BLaER1 treated with 17β-estradiol and CSF1 and Interleukin-3, amounts not matched to agents 10 nM and 100 nM (cell line): ENCODE results near the gene TFEB.

ENCODE experiments used
- H3K27ac ChIP-seq, 11 experiments: shearing (Covaris generic); formaldehyde crosslinking; 2 replicates each; pipeline ENCODE4 v1.8.1; 2022
- H3K27me3 ChIP-seq, 11 experiments: shearing (Covaris generic); formaldehyde crosslinking; 2 replicates each; pipeline ENCODE4 v1.8.1; 2022
- H3K36me3 ChIP-seq, 11 experiments: shearing (Covaris generic); formaldehyde crosslinking; 2 replicates each; pipeline ENCODE4 v1.8.1; 2022
- H3K4me1 ChIP-seq, 10 experiments: shearing (Covaris generic); formaldehyde crosslinking; 2 replicates each; pipeline ENCODE4 v1.8.1; 2022
- H3K4me2 ChIP-seq, 11 experiments: shearing (Covaris generic); formaldehyde crosslinking; 2 replicates each; pipeline ENCODE4 v1.8.1; 2022
- H3K4me3 ChIP-seq, 10 experiments: shearing (Covaris generic); formaldehyde crosslinking; 2 replicates each; pipeline ENCODE4 v1.8.1; 2022
- H3K9ac ChIP-seq, 11 experiments: shearing (Covaris generic); formaldehyde crosslinking; 2 replicates each; pipeline ENCODE4 v1.8.1; 2022
- H3K9me3 ChIP-seq, 11 experiments: shearing (Covaris generic); formaldehyde crosslinking; replicated peaks in 1 of 11; 2 replicates each; pipeline ENCODE4 v1.8.1; 2022
- H4K20me1 ChIP-seq, 11 experiments: shearing (Covaris generic); formaldehyde crosslinking; 2 replicates each; pipeline ENCODE4 v1.8.1; 2022
- Cebpa-rat ChIP-seq, 11 experiments: shearing (Covaris generic); IDR thresholded peaks; 2 replicates each; pipeline ENCODE4 v1.8.1; 2022

Gene TFEB

DNA sequence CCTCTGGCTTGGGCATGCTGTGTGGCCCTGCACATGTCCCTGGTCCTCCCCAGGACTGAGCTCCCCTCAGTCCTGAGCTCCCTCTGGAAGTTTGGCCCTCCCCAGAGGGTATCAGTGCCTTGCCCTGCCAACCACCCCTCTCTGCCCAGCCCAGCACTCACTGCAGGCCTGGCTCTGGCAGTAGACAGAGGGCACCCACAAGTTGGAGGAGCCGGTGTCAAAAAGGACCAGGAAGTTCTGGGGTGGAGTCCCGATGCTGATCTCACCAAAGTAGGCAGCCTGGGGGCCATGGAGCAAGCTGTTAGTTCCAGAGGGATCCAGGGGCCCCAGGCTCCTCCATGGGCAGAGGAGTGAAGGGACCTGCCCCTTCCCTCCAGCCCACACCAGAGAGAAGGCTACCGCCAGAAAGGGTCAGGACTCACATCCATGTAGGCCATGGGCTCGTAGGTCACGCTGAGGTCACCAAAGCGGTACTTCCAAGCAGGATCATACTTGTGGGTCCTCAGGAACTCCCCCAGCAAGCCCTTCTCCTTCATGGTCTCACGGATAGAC lies 8.9 kb upstream of the TFEB start:
- peaks cover 0 to 23% (median 9%) of the 10 kb centered on the region in 10 experiments; a peak in 9 of 20 replicates for H3K4me1 ChIP-seq
- no peaks in the 10 kb centered on the region for H3K36me3 ChIP-seq
- no peaks in the 10 kb centered on the region for H3K27me3 ChIP-seq
- H3K9me3 ChIP-seq = no peaks in the 10 kb centered on the region
- H3K4me3 ChIP-seq = no peak overlapping the region
- H3K27ac ChIP-seq = no peak overlapping the region
- TF ChIP-seq Cebpa-rat (IDR thresholded peaks at IDR 0.05) = no peak
- H4K20me1 ChIP-seq = no peaks in the 10 kb centered on the region
- no peak overlapping the region for H3K4me2 ChIP-seq
- H3K9ac ChIP-seq = no peak overlapping the region

DNA sequence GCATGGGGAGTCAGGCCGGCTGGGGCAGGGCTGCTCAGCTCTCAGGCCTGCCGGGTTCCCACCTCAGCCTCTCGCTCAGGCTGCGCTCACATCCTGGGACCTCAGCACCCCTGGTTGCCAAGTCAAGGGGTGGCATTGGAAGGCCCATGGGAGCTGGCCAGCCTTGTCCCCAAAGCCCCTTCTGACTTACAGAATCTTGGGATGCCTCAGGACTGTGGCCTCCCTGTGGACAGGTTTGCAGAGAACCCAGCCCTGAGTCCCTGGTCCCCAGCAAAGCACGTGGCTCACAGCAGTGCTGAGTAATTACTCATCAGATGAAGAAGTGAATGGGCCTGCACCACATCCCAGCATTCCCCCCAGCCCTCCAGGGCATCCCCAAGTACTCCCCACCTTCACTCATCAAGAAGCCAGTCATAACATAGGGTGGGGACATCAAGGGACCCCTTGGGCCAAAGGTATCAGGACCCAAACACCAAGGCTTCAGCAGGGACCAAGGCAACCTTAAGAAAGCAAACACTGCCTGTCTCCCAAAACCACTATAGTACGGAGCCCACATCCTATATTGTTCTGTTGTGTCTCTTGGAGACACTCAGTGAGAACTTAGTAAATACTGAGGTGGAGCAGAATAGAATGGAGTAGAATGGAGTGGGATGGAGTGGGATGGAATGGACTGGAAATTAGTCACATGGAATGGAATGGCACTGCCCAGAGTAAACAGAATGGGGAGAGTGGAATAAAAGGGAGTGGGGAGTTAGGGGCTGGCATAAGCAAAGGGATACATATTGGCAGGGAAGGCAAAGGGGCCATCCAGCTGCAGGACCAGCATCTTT lies 8.2 kb upstream of the TFEB start:
- Histone ChIP-seq H3K27ac (no peak overlapping the region), H3K36me3 (no peaks in the 10 kb centered on the region), H3K4me1 (peaks cover 0 to 23% (median 9%) of the 10 kb centered on the region in 10 experiments; a peak in 9 of 20 replicates), H4K20me1 (no peaks in the 10 kb centered on the region), H3K4me3 (no peak overlapping the region), H3K4me2 (no peak overlapping the region), H3K27me3 (no peaks in the 10 kb centered on the region), H3K9me3 (no peaks in the 10 kb centered on the region), H3K9ac (no peak overlapping the region)
- no peak for TF ChIP-seq Cebpa-rat (IDR thresholded peaks at IDR 0.05)

DNA sequence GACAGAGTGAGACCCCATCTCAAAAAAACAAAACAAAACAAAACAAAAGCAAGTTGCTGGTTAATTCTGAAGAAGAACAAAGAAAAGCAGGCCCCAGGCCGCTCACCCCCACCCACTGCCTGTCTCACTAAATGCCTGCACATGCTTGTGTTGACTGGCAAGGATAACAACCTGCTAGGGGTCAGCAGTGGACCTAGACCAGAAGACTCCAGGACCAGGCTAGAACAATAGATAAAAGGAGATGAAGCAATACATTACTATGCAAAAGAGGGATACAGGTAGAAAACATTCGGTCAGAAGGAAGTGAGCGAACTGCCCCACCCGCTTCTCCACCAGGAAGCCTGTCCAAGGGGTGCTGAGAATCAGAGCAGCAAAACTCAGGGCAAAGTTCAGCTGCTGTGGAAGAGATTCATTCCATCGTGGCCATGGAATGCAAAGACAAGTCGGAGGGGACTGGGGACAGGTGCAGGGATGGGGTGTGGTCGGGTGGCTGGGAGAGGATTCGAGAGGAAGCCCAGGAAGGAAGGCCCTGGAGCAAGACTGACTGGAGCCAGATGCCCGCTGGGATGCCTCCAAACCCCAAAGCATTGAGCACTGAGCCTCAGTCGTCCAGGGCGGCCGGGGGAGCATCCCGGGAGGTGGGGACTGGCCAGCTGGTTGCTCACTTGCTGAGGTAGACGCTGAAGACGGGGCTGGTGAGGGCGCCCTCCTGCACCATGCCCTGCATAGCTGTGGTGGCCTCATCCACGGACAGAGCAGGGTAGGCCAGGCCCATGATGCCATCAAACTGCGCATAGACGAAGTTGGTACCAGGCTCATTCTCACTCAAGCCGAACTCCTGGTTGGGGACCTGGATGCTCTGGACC lies 6.5 kb upstream of the TFEB start:
- no peak for TF ChIP-seq Cebpa-rat (IDR thresholded peaks at IDR 0.05)
- H4K20me1 ChIP-seq = no peaks in the 10 kb centered on the region
- H3K27ac ChIP-seq = no peak overlapping the region
- H3K9ac ChIP-seq = no peak overlapping the region
- H3K4me1 ChIP-seq = peaks cover 0 to 23% (median 9%) of the 10 kb centered on the region in 10 experiments; a peak in 11 of 20 replicates
- no peak overlapping the region for H3K4me3 ChIP-seq
- H3K27me3 ChIP-seq = no peaks in the 10 kb centered on the region
- no peaks in the 10 kb centered on the region for H3K36me3 ChIP-seq
- H3K9me3 ChIP-seq = no peaks in the 10 kb centered on the region
- H3K4me2 ChIP-seq = peak overlapping the region in 2 of 11 experiments; percentile 33 to 42; a peak in 2 of 22 replicates

DNA sequence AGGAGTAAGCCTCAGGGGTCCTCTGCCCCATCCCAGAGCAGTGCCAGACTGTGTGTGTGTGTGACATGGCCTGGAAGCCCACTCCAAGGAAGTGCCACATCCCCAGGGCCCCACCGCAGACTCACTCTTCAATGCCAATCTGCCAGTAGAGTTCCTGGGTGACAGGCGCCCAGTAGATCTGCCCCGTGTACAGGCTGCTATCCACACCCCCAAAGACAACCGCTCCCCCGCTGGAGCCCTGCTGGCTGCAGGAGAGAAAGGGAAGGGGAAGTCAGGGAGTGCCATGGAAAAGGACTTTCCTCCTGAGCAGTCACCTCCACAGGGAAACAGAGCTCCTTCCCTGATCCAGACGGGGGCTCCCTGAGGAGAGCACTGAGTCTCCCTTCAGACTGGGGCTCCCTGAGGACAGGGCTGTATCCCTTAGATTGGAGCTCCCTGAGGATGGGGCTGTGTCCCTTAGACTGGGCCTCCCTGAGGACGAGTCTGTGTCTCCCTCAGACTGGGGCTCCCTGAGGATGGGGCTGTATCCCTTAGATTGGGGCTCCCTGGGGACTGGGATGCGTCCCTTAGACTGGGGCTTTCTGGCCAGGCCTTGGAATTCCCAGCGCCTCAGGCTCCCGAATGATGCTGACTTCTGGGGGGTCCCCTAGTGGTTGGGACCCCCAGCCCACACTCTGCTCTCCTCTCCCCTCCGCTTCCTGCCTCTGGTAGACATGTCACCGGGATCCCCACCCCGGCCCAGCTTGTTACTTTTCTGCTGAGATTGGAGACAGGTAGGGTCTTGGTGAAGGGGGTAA lies 5.2 kb upstream of the TFEB start:
- Histone ChIP-seq H3K36me3 (no peaks in the 10 kb centered on the region), H4K20me1 (no peaks in the 10 kb centered on the region), H3K9me3 (no peaks in the 10 kb centered on the region), H3K4me1 (peaks cover 8 to 34% (median 18%) of the 10 kb centered on the region in 10 experiments), H3K27ac (peak overlapping the region in 4 of 11 experiments; percentile 5 to 20 (median 16); a peak in 2 of 22 replicates), H3K9ac (peak overlapping the region in 2 of 11 experiments; percentile 24 to 43; a peak in 2 of 22 replicates), H3K27me3 (no peaks in the 10 kb centered on the region), H3K4me3 (no peak overlapping the region), H3K4me2 (peak overlapping the region in 1 of 11 experiments; percentile 42; a peak in 1 of 22 replicates)
- no peak for TF ChIP-seq Cebpa-rat (IDR thresholded peaks at IDR 0.05)

DNA sequence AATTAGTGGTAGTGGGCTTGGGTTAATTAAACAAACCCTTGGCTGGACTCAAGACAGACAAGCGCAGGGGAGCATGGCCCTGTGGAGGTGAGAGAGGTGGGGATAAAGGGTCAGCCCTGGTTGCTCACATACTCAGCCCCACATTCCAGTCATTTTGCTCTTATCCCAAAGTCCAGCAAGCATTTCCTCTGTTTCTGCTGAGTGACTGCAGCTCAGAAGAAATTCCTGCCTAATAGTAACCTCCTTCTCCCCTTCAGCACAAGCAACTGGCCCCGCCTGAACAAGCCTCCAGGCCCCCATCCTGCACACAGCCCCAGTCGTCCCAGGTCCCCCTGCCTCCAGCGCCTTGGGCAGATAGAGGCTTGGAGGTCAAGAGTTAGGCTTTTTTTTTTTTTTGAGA lies 3.6 kb upstream of the TFEB start:
- no peak for TF ChIP-seq Cebpa-rat (IDR thresholded peaks at IDR 0.05)

DNA sequence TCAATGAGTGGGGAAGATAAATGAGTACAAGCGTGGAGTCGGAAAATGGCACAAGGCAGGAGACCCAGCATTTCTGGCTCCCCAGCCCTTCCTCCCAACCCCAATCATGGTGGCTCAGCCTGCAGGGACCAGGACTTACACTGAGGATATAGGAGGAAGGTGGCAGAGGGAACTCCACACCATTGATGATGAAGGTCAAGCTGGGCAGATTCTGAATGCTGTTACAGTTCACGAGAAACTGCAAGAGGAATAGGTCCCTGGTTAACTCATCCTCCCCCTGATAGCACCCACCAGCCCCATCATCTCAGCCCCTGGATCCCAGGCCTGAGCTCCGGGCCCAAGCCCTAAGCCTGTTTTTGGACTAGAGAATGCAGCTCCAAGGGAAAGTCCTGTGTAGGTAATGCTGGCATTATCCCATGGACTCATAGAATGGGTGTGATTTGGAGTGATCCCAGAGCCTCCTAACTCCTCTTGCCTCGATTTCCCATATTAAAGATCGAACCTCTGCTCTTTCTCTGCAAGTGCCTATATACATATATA lies 2.3 kb upstream of the TFEB start:
- Histone ChIP-seq H3K27me3 (no peaks in the 10 kb centered on the region), H3K9me3 (no peaks in the 10 kb centered on the region), H3K36me3 (no peaks in the 10 kb centered on the region), H3K27ac (no peak overlapping the region), H4K20me1 (peaks cover 0 to 13% (median 0%) of the 10 kb centered on the region in 11 experiments; a peak in 7 of 22 replicates), H3K9ac (no peak overlapping the region), H3K4me3 (no peak overlapping the region), H3K4me2 (no peak overlapping the region), H3K4me1 (peaks cover 17 to 41% (median 28%) of the 10 kb centered on the region in 10 experiments)
- no peak for TF ChIP-seq Cebpa-rat (IDR thresholded peaks at IDR 0.05)

More for the DNA sequence above, 3.6 kb upstream of the TFEB start:
- Histone ChIP-seq H3K4me2 (no peak overlapping the region), H3K27me3 (no peaks in the 10 kb centered on the region), H3K9ac (no peak overlapping the region), H3K9me3 (no peaks in the 10 kb centered on the region), H3K4me3 (no peak overlapping the region), H3K27ac (no peak overlapping the region), H3K4me1 (peaks cover 8 to 33% (median 18%) of the 10 kb centered on the region in 10 experiments), H3K36me3 (no peaks in the 10 kb centered on the region), H4K20me1 (no peaks in the 10 kb centered on the region)

DNA sequence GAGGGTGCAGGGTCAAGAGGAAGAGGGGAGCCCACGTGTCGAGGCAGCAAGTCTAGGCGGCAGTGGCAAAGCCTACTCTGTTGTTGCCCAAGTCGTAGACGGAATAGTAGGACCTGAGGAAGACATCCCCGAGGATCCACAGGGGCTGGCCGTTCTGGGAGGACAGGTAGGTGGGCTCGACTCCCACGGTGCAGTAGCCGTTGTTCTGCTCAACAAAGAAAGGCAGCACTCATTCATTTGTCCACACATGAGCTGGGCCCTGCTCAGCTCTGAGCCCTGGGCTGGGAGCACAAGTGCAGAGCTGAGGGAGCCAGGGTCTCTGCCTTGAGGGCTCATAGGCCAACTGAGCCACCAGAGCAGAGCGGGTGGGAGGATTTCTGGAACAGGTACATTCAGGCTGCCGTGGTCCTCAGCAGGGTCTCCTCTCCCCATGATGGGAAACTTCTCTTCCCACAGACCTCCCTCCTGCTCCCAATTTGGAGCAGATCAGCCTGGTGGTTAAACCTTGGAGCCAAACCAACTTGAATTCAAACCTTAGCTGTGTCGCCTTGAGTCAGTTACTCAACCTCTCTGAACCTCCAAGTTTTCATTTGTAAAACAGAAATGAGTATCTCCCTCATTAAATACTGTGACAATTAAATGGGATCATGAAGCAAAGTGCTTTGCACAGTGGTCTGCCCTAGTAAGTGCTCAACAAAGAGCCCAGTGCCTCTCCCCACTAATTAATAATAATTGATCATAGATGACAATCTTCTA lies 1.6 kb upstream of the TFEB start:
- Histone ChIP-seq H4K20me1 (peaks cover 0 to 17% (median 2%) of the 10 kb centered on the region in 11 experiments; a peak in 9 of 22 replicates), H3K4me2 (0 out of 22 replicates have a peak overlapping the region, but pooled peaks of 1 of the 11 experiments have one; percentile 10), H3K27me3 (no peaks in the 10 kb centered on the region), H3K9me3 (no peaks in the 10 kb centered on the region), H3K4me1 (peaks cover 24 to 45% (median 35%) of the 10 kb centered on the region in 10 experiments), H3K36me3 (0 out of 22 replicates have a peak, but pooled peaks cover 0 to 2% (median 0%) of the 10 kb centered on the region in 11 experiments), H3K4me3 (no peak overlapping the region), H3K27ac (no peak overlapping the region; a peak in 1 of 22 replicates), H3K9ac (no peak overlapping the region)
- no peak for TF ChIP-seq Cebpa-rat (IDR thresholded peaks at IDR 0.05)
